ENCODE measurements around the gene TEX48.

DNA sequence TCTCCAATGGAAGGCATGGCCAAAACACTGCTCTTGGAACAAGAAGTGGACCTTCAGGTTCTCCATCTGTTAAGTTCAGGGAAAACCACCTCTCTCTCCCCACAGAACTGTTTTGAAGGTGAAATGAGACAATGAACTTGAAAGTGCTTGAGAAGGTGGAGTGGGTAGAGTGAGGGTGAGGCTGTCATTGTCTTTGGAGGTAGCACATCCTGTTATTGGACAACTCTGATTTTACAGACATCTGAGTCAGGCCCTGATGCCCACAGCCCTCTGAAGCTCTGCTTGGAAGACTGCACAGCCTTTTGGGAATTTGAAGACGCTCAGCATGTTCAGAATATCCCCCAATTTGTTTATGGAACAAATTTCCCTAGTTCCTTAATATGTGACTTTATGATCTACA lies 27.6 kb upstream of the TEX48 start:
- TF ChIP-seq REST (IDR thresholded peaks at IDR 0.05; ENCODE audit: low read depth, low read length) (no peak), RFX5 (IDR thresholded peaks at IDR 0.05; ENCODE audit: low read length) (no peak), CTCF (IDR thresholded peaks at IDR 0.05) (no peak), EZH2phosphoT487 (IDR thresholded peaks at IDR 0.05; ENCODE audit: borderline replicate concordance, low read depth) (no peak), FOSL2 (IDR thresholded peaks at IDR 0.05; ENCODE audit: borderline replicate concordance, low read depth) (no peak), TAF1 (IDR thresholded peaks at IDR 0.05; ENCODE audit: borderline replicate concordance, low read depth, low read length) (no peak), EP300 (IDR thresholded peaks at IDR 0.05; ENCODE audit: borderline replicate concordance in 1 of 2, low read depth in 1 of 2, low read length in 1 of 2) (no peak), MXI1 (IDR thresholded peaks at IDR 0.05; ENCODE audit: low read depth, low read length) (no peak), FOXM1 (IDR thresholded peaks at IDR 0.05; ENCODE audit: low read depth) (no peak), RCOR1 (IDR thresholded peaks at IDR 0.05; ENCODE audit: low read length) (no peak), ELF1 (IDR thresholded peaks at IDR 0.05) (no peak)
